Measurements from ENCODE around the gene PLEKHA8. TPM values are rescaled to one million over a fixed set of nuclear protein-coding genes. Genes with fewer than 3 reads are reported as not detected.

Gene PLEKHA8
- total RNA-seq, 1 donor from 2014 or later: 43.5 TPM

GRCh38 chr7:30116771-30117170 is 88.6 kb downstream of the PLEKHA8 start:
- DNase-seq (ENCODE audit: low spot score in 2 of 2, unreplicated experiment in 2 of 2): no peak
- Mint-ChIP-seq H3K27me3 (ENCODE audit: low read depth) (no peaks in the 10 kb centered on the region), H3K4me1 (peaks cover 6% of the 10 kb centered on the region), H3K4me3 (no peak overlapping the region), H3K27ac (peak overlapping the region; percentile 67), H3K36me3 (peaks cover 21% of the 10 kb centered on the region), H3K9me3 (peaks cover 27% of the 10 kb centered on the region)
- no peak for TF ChIP-seq CTCF (IDR thresholded peaks at IDR 0.05; ENCODE audit: unreplicated experiment)

- H3K9me3 Mint-ChIP-seq: peaks cover 19% of the 10 kb centered on the region
- no peaks in the 10 kb centered on the region for H3K27me3 Mint-ChIP-seq (ENCODE audit: low read depth)
- no peak overlapping the region for H3K4me3 Mint-ChIP-seq
- DNase-seq (ENCODE audit: low spot score in 2 of 2, unreplicated experiment in 2 of 2): no peak
- no peak for TF ChIP-seq CTCF (IDR thresholded peaks at IDR 0.05; ENCODE audit: unreplicated experiment)
- no peak overlapping the region for H3K27ac Mint-ChIP-seq
- peaks cover 13% of the 10 kb centered on the region for H3K36me3 Mint-ChIP-seq
- H3K4me1 Mint-ChIP-seq: peaks cover 6% of the 10 kb centered on the region
These were observed 89.7 kb downstream of the PLEKHA8 start for GRCh38 chr7:30117896-30118295.

- Mint-ChIP-seq H3K9me3 (peaks cover under 1% of the 10 kb centered on the region), H3K4me3 (no peak overlapping the region), H3K36me3 (no peaks in the 10 kb centered on the region), H3K27me3 (ENCODE audit: low read depth) (no peaks in the 10 kb centered on the region), H3K4me1 (peaks cover 6% of the 10 kb centered on the region), H3K27ac (no peak overlapping the region)
- no peak for DNase-seq (ENCODE audit: low spot score in 2 of 2, unreplicated experiment in 2 of 2)
- TF ChIP-seq CTCF (IDR thresholded peaks at IDR 0.05; ENCODE audit: unreplicated experiment): no peak
These were observed 91.8 kb downstream of the PLEKHA8 start for GRCh38 chr7:30119890-30120577.

GRCh38 chr7:30133736-30134610 is 105.8 kb downstream of the PLEKHA8 start:
- Mint-ChIP-seq H3K27ac (peak overlapping the region; percentile 90), H3K4me3 (peak overlapping the region; percentile 76), H3K36me3 (peaks cover 2% of the 10 kb centered on the region)

More at GRCh38 chr7:30133736-30134610, 105.8 kb downstream of the PLEKHA8 start:
- Mint-ChIP-seq H3K9me3 (no peaks in the 10 kb centered on the region), H3K4me1 (peaks cover 12% of the 10 kb centered on the region), H3K27me3 (ENCODE audit: low read depth) (peaks cover 6% of the 10 kb centered on the region)
- no peak for TF ChIP-seq CTCF (IDR thresholded peaks at IDR 0.05; ENCODE audit: unreplicated experiment)
- DNase-seq (ENCODE audit: low spot score in 2 of 2, unreplicated experiment in 2 of 2): no peak
